Keratinocyte (primary cell): Measurements from ENCODE around the gene ZNF497. TPM values are rescaled to one million over a fixed set of nuclear protein-coding genes. Genes with fewer than 3 reads are reported as not detected.

Experiments used
- DNase-seq: peaks from one replicate; pipeline ENCODE4 v3.0.0-alpha.2; 2011; ENCODE audit warnings: low read depth, missing footprints, low spot score
- FAIRE-seq: peaks from 2 replicates; lab custom pipeline; 2011; peaks lifted over from hg19 to GRCh38; lab: Jason Lieb, UNC
- H2AFZ ChIP-seq: 2 replicates; pipeline ENCODE4 v1.6.0; 2012; ENCODE audit warnings: low read length, control low read depth, inconsistent platforms; ENCODE audit not compliant: control insufficient read depth
- H3K27ac ChIP-seq: 2 replicates; pipeline ENCODE4 v1.5.1; 2011; ENCODE audit warnings: low read length; ENCODE audit not compliant: control insufficient read depth, insufficient read depth
- H3K27me3 ChIP-seq: 3 replicates; pipeline ENCODE4 v1.6.0; 2011; ENCODE audit warnings: low read length; ENCODE audit not compliant: control insufficient read depth, insufficient read depth; ENCODE audit errors: extremely low read depth
- H3K36me3 ChIP-seq, 2 experiments: 2 replicates in 1 of 2; 3 replicates in 1 of 2; pipeline ENCODE4 v1.5.1; 2011; ENCODE audit warnings: low read length in 2 of 2, mild to moderate bottlenecking in 1 of 2; ENCODE audit not compliant: control insufficient read depth in 2 of 2, insufficient read depth in 2 of 2; ENCODE audit errors: extremely low read depth in 1 of 2
- H3K4me1 ChIP-seq: 3 replicates; pipeline ENCODE4 v1.5.1; 2011; ENCODE audit warnings: low read length; ENCODE audit not compliant: control insufficient read depth, insufficient read depth; ENCODE audit errors: extremely low read depth
- H3K4me2 ChIP-seq: 3 replicates; pipeline ENCODE4 v1.6.0; 2011; ENCODE audit warnings: low read depth, low read length; ENCODE audit not compliant: control insufficient read depth, insufficient read depth; ENCODE audit errors: extremely low read depth
- H3K4me3 ChIP-seq, 3 experiments: fragments of 200-600 bp in 1 of 3; sonication (generic) in 1 of 3; 2 replicates in 2 of 3; 3 replicates in 1 of 3; pipeline ENCODE4 v1.5.1; 2011 to 2016; ENCODE audit warnings: low read length in 3 of 3, mild to moderate bottlenecking in 3 of 3, control low read depth in 2 of 3, inconsistent platforms in 1 of 3, low read depth in 1 of 3, mixed read lengths in 1 of 3, mixed run types in 1 of 3, moderate library complexity in 1 of 3; ENCODE audit not compliant: control insufficient read depth in 2 of 3, insufficient read depth in 2 of 3; ENCODE audit errors: extremely low read depth in 1 of 3
- H3K79me2 ChIP-seq: 2 replicates; pipeline ENCODE4 v1.6.0; 2012; ENCODE audit warnings: low read length; ENCODE audit not compliant: control insufficient read depth, insufficient read depth
- H3K9ac ChIP-seq: 3 replicates; pipeline ENCODE4 v1.6.0; 2011; ENCODE audit warnings: low read length; ENCODE audit not compliant: control insufficient read depth, insufficient read depth; ENCODE audit errors: extremely low read depth
- H3K9me1 ChIP-seq: 3 replicates; pipeline ENCODE4 v1.6.0; 2011; ENCODE audit warnings: low read length; ENCODE audit not compliant: control insufficient read depth, insufficient read depth; ENCODE audit errors: extremely low read depth
- H3K9me3 ChIP-seq: 2 replicates; pipeline ENCODE4 v1.5.1; 2012; ENCODE audit warnings: low read depth, low read length; ENCODE audit not compliant: control insufficient read depth
- H4K20me1 ChIP-seq: 3 replicates; pipeline ENCODE4 v1.6.0; 2011; ENCODE audit warnings: low read length; ENCODE audit not compliant: control insufficient read depth, insufficient read depth; ENCODE audit errors: extremely low read depth
- CTCF ChIP-seq, 3 experiments: IDR thresholded peaks in 1 of 3; conservative IDR thresholded peaks in 1 of 3; optimal IDR thresholded peaks in 1 of 3; 2 replicates in 2 of 3; 3 replicates in 1 of 3; pipeline versions ENCODE3 to v1.5.1; 2011; ENCODE audit warnings: low read length in 3 of 3, mild to moderate bottlenecking in 3 of 3, moderate library complexity in 2 of 3, control low read depth in 1 of 3, inconsistent platforms in 1 of 3; ENCODE audit not compliant: insufficient read depth in 2 of 3; ENCODE audit errors: extremely low read depth in 1 of 3
- EZH2 ChIP-seq: IDR thresholded peaks from one replicate; pipeline ENCODE4 v1.6.1; 2012; ENCODE audit warnings: inconsistent platforms, mild to moderate bottlenecking, low read length, moderate library complexity
- dilution Hi-C: fragments of 300-500 bp; cut with MboI; formaldehyde crosslinking; loops from one replicate; pipeline ENCODE4 v1.7.0; 2020; ENCODE audit warnings: low sequenced_read_pairs; ENCODE audit not compliant: extremely low pct_ligation_motif_present
- polyA plus RNA-seq, 5 experiments: library from polyadenylated mRNA; depleted of rRNA in 3 of 5; stranded (reverse) in 3 of 5; stranded (forward) in 1 of 5; unstranded in 1 of 5; fragments of >200 nt; gene quantifications; 1 replicate in 1 of 5; 2 replicates in 3 of 5; 3 replicates in 1 of 5; pipeline versions ENCODE4 v1.2.1 to v1.2.3, GENCODE V29; 2011 to 2012; ENCODE audit warnings: missing spikeins in 2 of 5, low read depth in 1 of 5, low replicate concordance in 1 of 5

ZNF497 gene
- polyA plus RNA-seq, 1 donor (not counting 4 experiments of a cell fraction or from before 2014, with no cell fraction given): 0.29 TPM

- Histone ChIP-seq H3K4me1 (no peaks in the 10 kb centered on the region), H3K27me3 (peaks cover 38% of the 10 kb centered on the region), H3K9me1 (no peaks in the 10 kb centered on the region), H3K9ac (no peak overlapping the region), H3K4me2 (no peak overlapping the region), H3K36me3 (no peaks in the 10 kb centered on the region), H4K20me1 (no peaks in the 10 kb centered on the region), H3K79me2 (no peaks in the 10 kb centered on the region), H2AFZ (no peak overlapping the region), H3K27ac (no peak overlapping the region), H3K4me3 (no peak overlapping the region), H3K9me3 (peaks cover 3% of the 10 kb centered on the region)
- dilution Hi-C loops: no loop called here
- no peak for FAIRE-seq
- TF ChIP-seq EZH2: no peak
- TF ChIP-seq CTCF (optimal IDR thresholded peaks at IDR 0.05 in 1 of 3, IDR thresholded peaks at IDR 0.05 in 1 of 3, conservative IDR thresholded peaks at IDR 0.05 in 1 of 3; ENCODE audit: extremely low read depth in 1 of 3, insufficient read depth in 2 of 3, low read length in 3 of 3): no peak
- DNase-seq: no peak
Measured at GRCh38 chr19:58354478-58355030, 8.0 kb downstream of the ZNF497 start.

GRCh38 chr19:58353717-58354477 lies 8.7 kb downstream of the ZNF497 start:
- no peak for TF ChIP-seq CTCF (optimal IDR thresholded peaks at IDR 0.05 in 1 of 3, IDR thresholded peaks at IDR 0.05 in 1 of 3, conservative IDR thresholded peaks at IDR 0.05 in 1 of 3; ENCODE audit: extremely low read depth in 1 of 3, insufficient read depth in 2 of 3, low read length in 3 of 3)
- no peak for TF ChIP-seq EZH2
- peaks cover 39% of the 10 kb centered on the region for H3K27me3 ChIP-seq
- no peaks in the 10 kb centered on the region for H3K79me2 ChIP-seq
- dilution Hi-C loops: no loop called here
- no peaks in the 10 kb centered on the region for H3K4me1 ChIP-seq
- no peak overlapping the region for H3K4me3 ChIP-seq
- H3K27ac ChIP-seq: no peak overlapping the region
- FAIRE-seq: no peak
- no peak overlapping the region for H2AFZ ChIP-seq
- no peak overlapping the region for H3K9ac ChIP-seq
- H3K9me1 ChIP-seq: no peaks in the 10 kb centered on the region
- no peak for DNase-seq
- no peaks in the 10 kb centered on the region for H4K20me1 ChIP-seq
- H3K36me3 ChIP-seq: no peaks in the 10 kb centered on the region
- no peak overlapping the region for H3K4me2 ChIP-seq
- H3K9me3 ChIP-seq: peaks cover 3% of the 10 kb centered on the region
